HG03439 (cell line): ENCODE data around the gene PTOV1.

ENCODE experiments used
- ATAC-seq: cut with Tn5 transposase; IDR thresholded peaks from one replicate; pipeline ENCODE4 v1.9.1; 2021; ENCODE audit warnings: mild to moderate bottlenecking, moderate library complexity; ENCODE audit not compliant: unreplicated experiment

The PTOV1 gene

DNA sequence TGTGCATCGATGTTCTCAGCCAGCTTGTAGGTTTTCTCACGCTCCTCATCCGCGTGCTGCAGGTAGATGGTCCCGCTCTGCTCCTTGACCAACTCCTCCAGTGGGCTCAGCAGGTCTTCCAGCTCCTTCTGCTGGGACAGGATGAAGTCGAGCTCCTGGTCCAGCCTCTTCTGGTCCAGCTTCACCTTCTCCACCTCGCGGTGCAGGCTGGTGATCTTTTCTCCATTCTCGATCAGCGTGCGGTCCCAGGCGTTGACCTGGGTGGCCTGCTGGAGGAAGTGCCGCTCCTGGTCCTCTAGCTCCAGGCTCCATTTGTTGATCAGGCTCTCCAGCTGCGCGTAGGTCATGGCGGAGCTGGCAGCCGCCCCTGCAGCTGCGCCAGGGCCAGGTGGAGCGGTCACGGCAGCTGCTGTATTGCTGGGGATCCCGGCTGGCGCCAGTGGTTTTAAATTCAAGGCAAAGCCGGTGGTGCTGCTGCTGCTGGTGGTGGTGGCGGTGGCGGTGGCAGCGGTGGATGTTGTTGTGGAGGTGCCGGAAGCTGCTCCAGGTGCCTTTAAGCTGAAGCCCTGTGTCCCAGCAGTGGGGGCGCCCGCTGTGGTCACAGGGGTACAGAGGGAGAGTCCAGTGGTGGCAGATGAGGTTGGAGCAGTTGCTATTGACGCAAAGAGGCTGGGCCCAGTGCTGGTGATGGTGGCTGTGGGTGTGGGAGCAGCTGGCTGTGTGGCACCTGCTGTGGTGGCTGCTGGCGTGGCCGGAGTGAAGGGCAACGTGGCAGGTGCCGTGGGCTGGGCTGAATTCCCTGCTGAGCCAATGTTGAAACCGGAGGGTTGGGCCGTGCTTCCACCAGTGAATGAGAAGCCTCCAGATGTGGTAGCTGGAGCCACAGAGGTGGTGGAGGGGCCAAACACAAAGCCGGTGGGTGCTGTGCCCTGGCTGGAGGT is 57.8 kb downstream of the PTOV1 start:
- no peak for ATAC-seq

DNA sequence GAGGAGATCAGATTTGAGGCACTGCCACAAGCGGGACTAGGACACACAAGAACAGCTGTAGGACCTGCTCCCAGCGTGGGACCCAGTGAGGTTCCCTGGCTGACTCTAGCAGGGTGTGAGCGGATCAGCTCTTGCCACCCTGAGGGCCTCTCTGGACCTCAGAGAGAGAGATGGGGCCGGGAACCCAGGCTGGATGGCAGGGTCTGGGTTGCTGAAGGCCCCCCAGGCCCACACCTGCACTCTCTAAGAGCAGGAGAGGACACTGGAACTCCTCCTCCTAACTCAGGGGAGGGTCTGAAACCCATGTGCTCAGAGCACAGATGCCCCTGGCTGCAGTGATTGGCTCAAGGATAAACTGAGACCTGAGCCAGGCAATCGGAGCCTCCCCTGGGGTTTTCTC is 59.2 kb downstream of the PTOV1 start:
- ATAC-seq, result no peak
